IPS DF 4.7 (cell line): ENCODE data around the gene RAD51B.
A peak's percentile ranks its signal among the peaks of the same experiment; 100 is the strongest.
"Not testable (repeated sequence)": the region's sequence is repeated elsewhere in the genome, so short reads cannot be mapped to it uniquely, and the experiment has no call there.

Experiments used
- DNase-seq: peaks from one replicate; pipeline ENCODE4 v3.0.0-alpha.2; 2013; ENCODE audit warnings: low spot score; ENCODE audit errors: extremely low read depth

RAD51B gene

DNA sequence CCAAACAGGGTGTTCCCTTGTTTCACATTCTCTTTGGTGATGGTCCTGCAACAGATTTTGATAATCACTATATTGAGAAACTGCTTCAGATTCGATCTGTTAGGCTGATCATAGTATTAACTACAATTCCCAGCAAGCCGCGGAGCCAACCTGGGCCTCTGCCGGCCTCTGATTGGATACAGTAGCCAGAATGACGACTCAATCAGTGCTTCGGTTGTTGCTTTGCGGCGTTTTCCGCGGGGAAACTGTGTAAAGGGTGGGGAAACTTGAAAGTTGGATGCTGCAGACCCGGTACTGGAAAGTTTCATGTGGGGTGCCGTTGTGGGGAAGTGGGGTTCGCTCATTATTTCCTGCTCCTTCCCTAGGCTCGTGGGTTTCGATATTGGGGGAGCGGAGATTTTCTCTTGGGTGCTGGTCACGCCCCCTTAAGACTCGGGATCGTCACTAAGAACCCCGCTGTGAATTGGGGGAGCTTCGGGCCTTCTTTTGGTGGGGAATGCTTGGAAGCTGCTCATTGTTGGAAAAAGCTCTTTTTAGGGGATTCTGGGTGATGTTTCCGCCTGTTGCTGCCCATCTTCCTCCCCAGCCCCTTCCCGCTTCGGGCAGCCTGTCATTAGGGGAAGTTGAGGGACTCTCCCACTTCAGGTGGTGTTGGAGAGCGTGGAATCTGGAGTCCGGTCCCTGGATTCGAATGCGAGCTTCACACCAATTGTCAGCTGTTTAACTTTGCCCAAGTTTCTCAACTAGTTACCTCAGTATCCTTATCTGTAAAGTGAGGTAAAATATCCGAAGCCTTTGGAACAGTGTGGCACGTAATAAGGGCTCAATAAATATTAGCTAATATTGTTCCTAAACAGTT is at the start of gene RAD51B:
RAD51B (plus strand) TSS at position 217 of the 859 bp plus-strand sequence.
- DNase-seq: peak; percentile 69

DNA sequence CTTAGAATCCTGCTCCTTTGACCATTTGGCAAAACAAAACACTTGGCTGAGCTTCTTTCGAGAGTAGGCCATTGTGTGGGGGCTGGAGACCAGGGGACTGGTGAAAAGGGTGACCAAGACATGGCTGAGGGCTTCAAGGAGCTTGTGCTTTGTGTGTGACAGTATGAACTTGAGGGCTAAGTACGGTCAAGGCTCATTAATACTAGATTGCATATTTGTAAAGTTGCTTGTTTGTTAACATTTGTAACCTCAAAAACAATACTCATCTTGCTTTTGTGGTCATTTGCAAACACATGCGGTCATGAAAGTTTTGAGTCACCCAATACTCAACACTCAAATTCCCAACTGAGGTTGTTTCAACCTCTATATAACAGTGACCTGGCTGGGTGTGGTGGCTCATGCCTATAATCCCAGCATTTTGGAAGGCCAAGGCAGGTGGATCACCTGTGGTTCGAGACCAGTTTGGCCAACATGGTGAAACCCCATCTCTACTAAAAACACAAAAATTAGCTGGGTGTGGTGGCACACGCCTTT is 45.7 kb upstream of the RAD51B start:
- DNase-seq: no peak

- no peak for DNase-seq
Observed at GRCh38 chr14:67776653-67777322, 42.8 kb upstream of the RAD51B start.

DNA sequence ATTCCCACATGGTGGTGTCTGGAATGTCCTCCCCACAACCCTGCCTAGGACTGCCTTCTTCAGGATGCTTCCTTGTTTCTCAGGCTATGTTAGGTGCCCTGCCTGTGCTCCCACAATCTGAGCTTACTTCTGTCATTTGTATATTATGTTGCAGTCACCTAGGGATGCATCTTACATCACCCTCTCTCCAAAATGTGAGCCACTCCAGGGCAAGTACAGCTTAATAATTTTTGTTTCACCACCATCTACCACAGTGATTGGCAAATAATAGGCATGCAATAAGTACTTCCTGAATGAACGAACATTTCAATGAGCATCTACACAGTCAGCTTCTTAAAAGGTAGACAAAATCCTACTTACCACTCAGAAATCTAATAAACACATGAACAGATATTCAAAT is 40.8 kb upstream of the RAD51B start:
- no peak for DNase-seq

DNA sequence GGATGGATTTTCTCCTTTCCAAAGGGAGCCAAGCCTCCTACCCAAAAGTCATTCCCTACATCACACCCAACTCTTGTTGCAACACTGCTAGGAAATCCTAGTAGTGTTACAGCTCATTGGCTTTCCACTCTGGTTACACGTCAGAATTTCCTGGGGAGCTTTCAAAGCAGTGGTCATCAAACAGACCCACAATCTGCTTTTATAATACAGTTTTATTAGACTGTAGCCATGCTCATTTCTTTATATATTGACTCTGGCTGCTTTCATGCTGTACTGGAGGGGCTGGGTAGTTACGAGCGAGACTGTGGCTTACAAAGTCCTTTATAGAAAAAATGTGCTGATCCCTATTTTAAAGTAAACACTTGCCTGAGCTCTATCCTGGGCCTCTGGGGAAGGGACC is 37.5 kb upstream of the RAD51B start:
- DNase-seq: no peak

DNA sequence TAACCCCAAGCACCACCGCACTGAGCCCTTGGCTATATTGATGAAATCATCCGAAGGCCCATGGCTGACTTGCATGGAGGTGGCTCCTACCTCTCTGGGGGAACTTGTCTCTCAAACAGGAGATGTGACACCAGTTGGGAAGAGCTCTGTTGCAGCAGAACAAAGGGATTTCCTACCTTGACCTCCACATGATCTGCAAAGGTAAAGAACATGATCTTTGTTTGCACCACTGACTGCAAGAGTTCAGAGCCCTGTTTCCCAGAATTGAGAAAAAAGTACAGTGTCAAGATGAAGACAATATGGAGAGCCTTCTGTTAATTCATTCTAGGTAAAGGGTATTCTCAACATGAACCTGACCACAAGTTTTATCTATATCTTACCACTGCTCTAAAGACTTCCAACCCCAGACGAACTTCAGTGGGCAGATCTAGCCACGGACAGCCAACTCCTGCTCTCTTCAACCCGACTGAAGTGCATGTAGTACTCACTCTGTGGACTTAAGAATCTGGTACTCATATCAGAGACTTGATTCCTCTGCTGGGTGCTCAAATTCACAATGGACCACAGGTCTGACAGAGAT is 35.2 kb upstream of the RAD51B start:
- DNase-seq: no peak

DNA sequence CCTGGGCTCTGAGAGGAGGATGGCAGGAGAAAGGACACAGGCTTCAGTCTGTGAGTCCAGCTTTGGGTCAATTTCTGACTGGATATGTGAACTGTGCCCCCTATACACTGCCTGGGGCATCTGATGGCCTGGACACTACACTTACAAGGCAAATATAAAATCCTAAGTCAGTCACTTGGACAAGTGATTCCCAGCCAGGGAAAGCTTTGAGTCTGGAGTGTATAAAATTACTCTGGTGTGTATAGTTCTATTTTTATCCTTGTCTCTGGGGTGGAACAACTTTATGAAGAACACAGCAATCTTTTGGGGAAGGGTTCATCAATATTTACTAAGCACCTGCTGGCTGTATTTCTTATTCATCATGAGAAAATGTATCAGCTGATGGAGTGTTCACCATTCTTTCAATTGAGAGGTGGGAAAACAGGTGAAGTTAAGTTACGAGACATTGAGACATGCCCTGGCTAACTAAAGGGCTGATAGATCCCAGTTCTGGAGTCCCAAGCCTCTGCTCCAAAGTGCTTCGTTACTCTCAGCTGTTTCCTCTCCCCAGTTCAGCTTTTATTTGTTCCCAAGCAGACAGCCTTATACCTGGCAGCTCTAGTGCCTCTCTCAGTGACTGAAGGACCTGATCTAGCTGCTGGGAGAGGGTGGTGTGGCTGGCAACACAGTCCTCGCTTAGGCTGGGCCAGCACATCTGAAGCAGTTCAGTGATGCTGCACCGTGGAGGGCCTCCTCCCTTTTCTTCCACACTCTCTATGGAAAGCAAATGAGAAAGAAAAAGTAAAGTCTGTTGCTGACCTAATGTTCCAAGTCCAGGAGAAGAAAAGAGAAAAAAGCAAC is 34.1 kb upstream of the RAD51B start:
- no peak for DNase-seq

DNA sequence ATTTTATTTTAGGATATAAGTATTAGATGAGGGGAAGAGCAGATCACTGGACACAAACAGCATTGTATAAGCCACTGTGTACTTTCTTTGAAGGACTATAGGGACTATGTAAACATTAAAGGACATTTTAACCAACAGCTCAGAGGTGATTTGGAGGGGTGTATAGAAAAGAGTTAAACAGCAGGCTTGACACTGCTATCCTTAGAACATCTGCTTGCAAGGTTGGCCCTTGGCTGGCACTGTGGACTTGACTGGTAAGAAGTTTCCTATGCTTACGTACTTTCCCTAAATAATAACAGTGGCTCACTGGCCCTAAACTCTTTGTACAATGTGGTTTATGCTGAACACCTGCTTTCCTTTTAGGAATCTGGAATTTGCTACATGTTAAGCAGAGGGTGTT is 31.9 kb upstream of the RAD51B start:
- DNase-seq: no peak

GRCh38 chr14:67798731-67799130 is 20.8 kb upstream of the RAD51B start:
- DNase-seq: no peak

- DNase-seq: no peak
Observed at GRCh38 chr14:67800743-67801142, 18.8 kb upstream of the RAD51B start.

DNA sequence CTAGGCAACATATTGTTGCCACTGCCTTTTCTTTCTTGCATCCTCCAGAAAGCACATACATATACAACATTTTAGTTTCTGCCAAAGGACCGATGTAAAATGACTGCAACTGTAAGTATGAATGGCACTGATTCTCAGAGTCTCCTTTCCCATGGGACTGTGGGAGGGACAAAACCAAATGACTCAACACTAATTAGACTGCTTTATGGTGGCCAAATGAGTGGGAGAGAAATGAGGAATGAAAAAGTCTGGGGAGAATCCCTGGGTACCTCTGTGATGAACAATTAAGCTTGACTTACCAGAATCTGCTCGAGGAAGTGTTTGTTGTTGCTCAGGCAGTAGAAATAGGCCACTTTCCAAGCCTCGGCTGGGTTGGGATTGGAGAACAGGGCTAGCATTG is 13.3 kb upstream of the RAD51B start:
- DNase-seq: no peak

DNA sequence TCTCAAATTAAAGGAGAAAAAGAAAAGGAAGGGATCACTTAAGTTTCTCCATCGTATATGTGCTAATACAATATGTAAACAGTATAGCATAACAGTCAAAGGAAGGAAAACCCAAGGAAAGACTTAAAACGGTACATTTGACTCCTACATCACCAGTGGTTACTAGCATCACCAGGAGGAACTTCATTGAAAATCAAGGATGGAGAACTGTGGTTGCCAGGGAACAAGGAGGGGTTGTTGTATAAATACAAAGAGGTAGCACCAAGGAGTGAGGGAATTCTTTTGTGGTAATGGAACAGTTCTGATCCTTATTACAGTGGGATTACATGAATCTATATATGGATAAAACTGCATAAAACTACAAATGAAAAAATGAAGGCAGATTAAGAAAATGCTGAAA is 4.8 kb upstream of the RAD51B start:
- DNase-seq: no peak

GRCh38 chr14:67815573-67816225 is 3.9 kb upstream of the RAD51B start:
- no peak for DNase-seq

DNA sequence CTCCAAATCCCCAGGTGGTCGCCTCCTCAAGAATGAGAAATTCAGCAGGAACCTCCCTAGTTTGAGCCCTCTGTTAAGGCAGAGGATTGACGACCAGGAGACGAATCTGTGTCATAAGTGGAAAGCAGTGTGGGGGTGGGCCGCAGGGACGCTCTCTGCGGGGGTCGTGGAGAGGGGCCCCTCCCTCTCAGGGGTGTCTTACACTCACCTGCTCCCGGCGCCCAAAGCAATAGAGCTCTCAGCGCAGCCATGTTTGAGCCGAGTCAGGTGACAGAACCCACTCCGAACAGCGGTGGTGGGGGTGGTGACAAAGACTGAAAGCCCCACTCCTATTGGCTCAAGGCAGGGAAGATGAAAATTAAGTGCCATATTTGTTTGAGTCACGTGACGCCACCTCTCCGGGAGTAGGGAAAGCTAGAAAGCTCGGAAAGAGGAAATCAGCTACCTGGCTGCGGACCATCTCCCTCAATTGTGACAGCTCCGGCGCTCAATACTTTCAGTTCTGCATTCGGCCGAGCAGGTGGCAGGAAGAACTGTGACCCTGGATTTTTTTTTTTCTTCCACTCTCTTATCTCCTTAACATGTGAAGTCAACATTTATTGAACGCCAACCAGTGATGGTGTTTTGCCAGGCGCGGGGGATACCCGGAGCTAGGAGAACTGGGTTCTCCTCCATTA is 3.1 kb upstream of the RAD51B start, which contains the start of gene ZFYVE26:
ZFYVE26 (minus strand) TSS at position 265 of the 677 bp plus-strand sequence. CDS start 627 bp downstream, outside the sequence.
- peak; percentile 95 for DNase-seq

- no peak for DNase-seq
Observed at GRCh38 chr14:67817750-67818438, 1.7 kb upstream of the RAD51B start.

- DNase-seq: not testable (repeated sequence)
Observed at GRCh38 chr14:67818476-67818875, 1.1 kb upstream of the RAD51B start.

GRCh38 chr14:67820428-67820971 is 921 bp downstream of the RAD51B start:
- no peak for DNase-seq

DNA sequence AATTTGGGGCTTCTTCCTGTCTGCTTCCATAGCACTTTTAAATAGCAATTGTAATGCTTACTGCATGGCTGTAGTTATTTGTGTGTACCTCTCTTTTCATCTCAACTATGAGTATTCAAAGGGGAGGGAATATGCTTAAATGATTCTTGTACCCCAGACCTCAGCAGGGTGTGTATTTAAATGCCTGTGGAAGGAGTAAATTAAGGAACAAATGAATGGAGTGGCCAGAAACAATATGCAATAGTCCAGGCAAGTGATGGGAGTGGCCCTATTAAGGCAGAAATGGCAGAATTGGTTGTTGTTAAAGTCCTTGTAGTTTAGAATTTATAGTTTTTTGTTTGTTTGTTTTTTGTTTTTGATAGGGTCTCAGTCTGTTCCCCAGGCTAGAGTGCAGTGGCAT is 1.5 kb downstream of the RAD51B start:
- DNase-seq: no peak

- DNase-seq: no peak
Observed at GRCh38 chr14:67831113-67831512, 11.5 kb downstream of the RAD51B start.
